NCI-H748 treated with DMSO at 0.1 percent for 48 hours (cell line): ENCODE data around the gene CSMD2.

ENCODE experiments used
- DNase-seq: peaks from one replicate; lab custom pipeline; 2025; lab: John Stamatoyannopoulos, UW

CSMD2 gene

DNA sequence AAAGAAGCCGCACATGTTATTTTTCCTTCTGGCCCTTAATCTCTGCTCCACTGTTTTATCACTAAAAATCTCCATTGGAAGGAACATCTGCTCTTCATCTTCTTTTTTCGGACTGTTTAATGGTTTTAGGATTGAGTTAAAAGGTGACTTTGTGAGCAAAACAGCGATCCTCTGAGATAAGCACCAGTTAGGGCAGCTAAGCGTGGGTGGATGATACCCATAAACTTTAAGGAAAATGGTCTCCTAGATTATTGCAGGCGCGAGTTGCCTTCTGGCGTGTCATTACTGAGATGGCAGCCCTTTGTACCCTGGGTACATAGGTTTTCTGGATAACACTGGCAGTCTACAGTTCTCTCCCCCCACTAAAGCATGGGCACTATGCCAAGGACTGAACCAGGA is 345.1 kb downstream of the CSMD2 start:
- DNase-seq, result no peak

GRCh38 chr1:33819290-33819912 is 345.6 kb downstream of the CSMD2 start:
- no peak for DNase-seq

- DNase-seq, result no peak
Observed at GRCh38 chr1:33818071-33818470, 347.0 kb downstream of the CSMD2 start.

DNA sequence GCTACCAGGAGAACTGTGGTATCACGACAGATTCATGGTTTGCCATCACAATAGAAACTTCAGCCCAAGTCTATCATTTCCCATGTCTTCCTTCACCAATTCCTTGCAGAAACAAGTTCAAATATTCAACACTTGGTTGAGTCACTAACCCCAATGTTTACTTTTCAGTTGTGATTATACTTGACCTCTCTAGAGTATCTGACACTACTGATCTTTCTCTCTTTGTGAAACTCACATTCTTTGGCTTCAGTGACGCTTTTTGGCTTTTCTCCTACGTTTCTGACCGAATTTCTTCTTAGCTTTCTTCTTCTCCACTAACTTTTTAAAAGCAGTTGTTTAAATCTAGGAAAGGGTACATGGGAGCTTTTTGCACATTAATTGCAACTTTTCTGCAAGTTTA is 350.0 kb downstream of the CSMD2 start:
- DNase-seq, result no peak

DNA sequence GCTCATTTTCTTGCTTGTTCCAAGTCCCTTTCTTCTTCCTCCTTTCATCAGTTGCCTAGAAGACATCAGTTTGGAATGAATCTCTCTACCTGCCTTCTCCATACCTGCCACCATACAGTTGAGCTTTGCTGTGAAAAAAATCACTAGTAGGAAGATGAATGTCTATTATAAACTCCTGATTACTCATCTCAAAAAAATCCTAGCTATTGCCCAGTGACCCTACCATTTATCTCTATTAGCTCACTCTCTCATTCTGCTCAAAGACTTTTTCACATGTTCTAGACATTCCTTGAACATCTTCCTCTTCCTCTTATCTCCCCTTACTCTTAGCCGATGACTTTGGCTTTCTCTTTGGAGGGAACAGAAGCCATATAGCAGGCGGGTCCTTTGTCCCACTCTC is 350.9 kb downstream of the CSMD2 start:
- no peak for DNase-seq

DNA sequence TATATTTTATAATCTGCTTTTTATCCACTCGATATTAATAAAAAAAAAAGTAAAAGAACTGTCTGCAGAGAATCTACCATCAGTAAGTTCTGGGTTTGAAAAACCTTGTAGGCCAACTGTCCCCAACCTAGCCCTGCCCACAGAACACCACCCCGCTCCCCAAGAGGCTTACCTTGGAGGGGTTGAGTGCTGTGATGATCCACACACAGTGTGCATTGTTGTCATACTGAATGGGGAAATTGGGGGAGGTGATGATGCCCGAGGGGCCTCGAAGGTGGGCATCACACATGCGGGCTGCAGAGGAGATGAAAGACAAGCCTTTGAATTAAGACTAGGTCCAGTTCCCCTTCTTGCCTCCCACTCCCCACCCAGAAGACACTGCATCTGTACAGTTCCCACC is 354.5 kb downstream of the CSMD2 start:
- DNase-seq, result no peak

- DNase-seq, result no peak
Observed at GRCh38 chr1:33805988-33806387, 359.0 kb downstream of the CSMD2 start.

GRCh38 chr1:33802268-33802667 is 362.8 kb downstream of the CSMD2 start:
- no peak for DNase-seq

GRCh38 chr1:33797849-33798248 is 367.2 kb downstream of the CSMD2 start:
- no peak for DNase-seq

- DNase-seq, result no peak
Observed at GRCh38 chr1:33792651-33793050, 372.4 kb downstream of the CSMD2 start.

DNA sequence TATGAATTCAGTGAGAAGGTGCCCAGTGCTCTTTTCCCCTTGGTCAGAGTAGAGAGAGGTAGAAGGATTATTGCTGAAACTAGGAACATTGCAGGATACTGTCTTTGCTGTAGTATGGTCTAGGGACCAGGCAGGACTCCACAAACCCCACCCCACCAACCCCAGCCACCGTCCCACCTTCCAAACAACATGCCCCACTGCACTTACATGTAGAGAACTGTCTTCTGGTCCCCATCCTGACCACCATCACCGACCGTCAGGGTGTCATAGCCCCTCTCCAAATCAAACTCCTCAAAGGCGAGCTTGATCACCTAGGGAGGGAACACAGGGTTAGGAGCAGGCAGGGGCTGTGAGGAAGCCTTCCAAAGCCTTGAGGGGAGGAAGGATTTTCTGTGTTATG is 372.8 kb downstream of the CSMD2 start:
- DNase-seq, result no peak

DNA sequence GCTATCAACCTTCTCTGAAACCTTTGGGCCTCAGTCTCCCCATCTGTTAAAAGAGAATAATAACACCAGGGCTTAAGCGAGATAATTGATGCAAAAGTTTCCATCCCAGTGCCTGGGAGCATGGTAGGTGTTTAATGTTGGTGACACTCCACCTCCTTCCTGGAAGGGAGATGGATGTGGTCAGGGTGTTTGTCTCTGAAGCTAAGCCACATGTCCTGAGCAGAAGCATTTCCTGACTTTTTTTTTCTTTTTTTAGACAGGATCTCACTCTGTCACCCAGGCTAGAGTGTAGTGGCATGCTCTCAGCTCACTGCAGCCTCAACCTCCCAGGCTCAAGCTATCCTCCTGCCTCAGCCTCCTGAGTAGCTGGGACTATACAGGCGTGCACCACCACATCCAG is 373.8 kb downstream of the CSMD2 start:
- DNase-seq, result no peak

DNA sequence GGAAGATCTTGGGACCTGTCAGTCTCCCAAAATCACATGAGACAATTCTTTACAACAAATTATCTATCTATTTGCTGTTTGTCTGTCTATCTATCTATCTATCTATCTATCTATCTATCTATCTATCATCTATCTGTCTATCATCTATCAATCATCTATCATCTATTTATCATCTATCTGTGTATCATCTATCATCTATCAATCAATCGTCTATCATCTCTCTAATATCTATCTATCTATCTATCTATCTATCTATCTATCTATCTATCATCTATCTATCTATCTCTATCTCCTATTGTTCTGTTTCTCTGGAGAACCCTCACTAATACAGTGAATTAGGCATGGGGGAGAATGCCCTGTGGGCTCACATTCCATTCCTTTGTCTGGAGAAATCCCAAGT is 374.5 kb downstream of the CSMD2 start:
- DNase-seq, result no peak

DNA sequence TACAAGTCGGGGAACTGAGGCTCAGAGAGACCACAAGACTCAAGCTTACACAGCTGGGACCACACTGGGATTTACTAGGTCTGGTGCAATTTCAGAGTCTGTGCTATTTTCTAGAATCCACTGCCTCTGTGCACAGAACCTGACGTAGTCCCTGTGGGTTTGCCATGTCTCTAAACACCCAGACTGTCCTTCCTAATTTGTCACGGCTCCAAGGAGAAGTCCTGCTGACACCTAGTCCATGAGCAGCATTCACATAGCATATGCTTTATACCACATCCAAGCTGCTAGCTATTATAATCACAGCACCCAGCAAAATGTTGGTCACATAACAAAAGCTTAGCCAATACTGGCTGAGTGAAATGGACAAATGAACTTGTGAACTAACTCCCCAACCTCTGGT is 380.2 kb downstream of the CSMD2 start:
- no peak for DNase-seq

GRCh38 chr1:33782776-33783175 is 382.3 kb downstream of the CSMD2 start:
- no peak for DNase-seq

GRCh38 chr1:33781652-33782051 is 383.4 kb downstream of the CSMD2 start:
- DNase-seq, result no peak

GRCh38 chr1:33777337-33777736 is 387.7 kb downstream of the CSMD2 start:
- DNase-seq, result no peak

GRCh38 chr1:33768821-33769220 is 396.2 kb downstream of the CSMD2 start:
- no peak for DNase-seq

DNA sequence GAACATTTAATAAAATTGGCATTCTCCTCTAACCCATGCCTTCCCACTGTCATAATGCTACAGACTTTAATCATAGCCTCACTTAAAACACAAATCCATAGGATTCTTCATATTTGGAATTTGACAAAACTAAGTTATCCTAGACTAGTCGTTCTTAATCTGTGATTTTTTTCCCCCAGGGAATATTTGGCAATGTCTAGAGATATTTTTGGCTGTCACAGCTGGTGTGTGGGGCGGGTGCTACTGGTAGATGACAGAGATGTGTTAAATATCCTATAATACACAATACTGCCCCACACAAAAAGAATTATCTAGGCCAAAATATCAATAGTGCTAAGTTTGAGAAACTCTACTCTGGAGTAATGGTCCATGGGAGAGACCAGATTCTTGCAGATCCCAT is 396.9 kb downstream of the CSMD2 start:
- no peak for DNase-seq

GRCh38 chr1:33764149-33764548 is 400.9 kb downstream of the CSMD2 start:
- no peak for DNase-seq

DNA sequence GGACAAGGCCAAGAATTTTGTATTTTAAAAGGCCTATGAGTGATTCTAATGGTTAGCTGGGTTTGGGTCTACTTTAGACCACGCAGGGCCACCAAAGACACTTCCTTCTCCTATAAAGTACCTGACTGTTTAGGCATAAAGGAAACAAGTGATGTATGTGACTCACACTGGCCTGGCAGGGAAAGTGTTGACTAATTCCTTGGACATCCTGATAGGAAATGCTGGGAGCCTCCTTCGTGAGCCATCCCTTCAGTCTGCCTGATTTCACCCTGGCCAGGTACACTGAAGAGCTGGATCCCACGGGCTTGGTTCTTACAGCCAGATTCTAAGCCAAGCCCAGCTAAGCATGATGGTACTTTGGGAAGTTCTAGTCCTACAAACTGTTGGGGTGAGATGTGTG is 401.6 kb downstream of the CSMD2 start:
- no peak for DNase-seq

- no peak for DNase-seq
Observed at GRCh38 chr1:33762962-33763361, 402.1 kb downstream of the CSMD2 start.

DNA sequence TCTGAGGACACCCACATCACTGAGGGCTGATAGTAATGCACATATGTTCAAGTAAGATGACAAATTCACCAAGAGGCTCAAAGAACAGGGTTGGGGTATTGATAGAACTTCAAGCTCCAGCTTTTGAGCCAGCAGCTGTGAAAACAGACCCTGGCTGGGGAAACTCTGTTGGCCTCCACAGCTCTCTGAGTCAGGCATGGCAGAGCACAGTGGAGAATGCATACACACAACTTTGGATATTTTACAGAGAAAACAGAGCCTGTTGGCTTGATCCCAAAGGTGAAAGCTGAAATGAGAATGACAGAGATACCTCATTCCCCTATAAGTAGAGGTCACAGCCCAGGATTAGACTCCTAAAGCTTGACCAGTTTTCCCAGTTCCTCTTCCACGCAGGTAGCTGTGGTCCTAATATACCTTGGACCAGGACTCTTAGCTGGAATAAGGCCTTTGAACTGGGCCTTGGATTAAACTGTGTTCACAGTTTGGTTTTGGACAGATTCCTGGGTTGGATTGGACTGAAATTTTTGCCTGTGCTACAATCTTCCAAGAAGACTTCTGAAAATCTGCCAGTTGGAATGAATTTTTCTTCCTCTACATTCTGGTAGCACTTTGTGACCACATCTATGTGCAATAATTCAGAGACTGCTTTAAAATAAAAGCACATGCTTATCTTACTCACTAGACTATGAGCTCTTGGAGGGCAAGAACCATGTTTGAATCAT is 402.8 kb downstream of the CSMD2 start:
- DNase-seq, result no peak

GRCh38 chr1:33758698-33759097 is 406.3 kb downstream of the CSMD2 start:
- no peak for DNase-seq
